ENCODE results near the gene CFP.

Gene CFP

DNA sequence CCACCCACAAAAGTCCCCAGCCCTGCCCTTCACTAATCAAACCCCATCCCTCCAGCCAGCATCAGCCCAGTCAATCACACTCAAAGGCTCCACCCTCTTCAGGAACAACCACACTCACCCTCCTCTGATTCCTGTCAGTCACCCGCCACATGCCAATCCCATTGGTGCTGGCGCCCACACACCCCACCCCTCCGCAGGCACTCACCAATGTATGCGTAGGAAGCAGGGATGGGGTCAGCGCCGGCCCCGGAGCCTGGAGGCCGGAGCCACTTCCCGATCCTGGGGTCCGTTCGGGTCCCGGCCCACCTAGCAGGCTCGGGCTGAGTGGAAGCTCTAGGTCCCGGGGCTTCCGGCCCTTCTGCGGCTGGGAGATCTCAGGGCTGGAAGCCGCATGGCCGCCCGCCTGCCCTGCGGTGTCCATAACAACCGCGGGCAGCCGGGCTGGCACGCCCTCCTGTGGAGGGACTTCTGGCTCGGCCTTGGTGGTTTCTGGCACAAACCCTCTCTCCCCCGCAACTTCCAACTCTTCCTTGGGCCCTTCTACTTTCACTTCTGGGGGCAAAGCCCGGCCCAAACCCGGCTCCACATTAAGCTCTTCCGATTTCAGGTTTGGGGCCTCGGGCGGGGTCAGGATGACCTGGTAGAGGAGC is 7.9 kb upstream of the CFP start:
- no peak overlapping the region for H3K4me3 ChIP-seq (ENCODE audit: low read depth, low read length)
- no peak for DNase-seq (ENCODE audit: low read depth)
- TF ChIP-seq, protein P1, sequence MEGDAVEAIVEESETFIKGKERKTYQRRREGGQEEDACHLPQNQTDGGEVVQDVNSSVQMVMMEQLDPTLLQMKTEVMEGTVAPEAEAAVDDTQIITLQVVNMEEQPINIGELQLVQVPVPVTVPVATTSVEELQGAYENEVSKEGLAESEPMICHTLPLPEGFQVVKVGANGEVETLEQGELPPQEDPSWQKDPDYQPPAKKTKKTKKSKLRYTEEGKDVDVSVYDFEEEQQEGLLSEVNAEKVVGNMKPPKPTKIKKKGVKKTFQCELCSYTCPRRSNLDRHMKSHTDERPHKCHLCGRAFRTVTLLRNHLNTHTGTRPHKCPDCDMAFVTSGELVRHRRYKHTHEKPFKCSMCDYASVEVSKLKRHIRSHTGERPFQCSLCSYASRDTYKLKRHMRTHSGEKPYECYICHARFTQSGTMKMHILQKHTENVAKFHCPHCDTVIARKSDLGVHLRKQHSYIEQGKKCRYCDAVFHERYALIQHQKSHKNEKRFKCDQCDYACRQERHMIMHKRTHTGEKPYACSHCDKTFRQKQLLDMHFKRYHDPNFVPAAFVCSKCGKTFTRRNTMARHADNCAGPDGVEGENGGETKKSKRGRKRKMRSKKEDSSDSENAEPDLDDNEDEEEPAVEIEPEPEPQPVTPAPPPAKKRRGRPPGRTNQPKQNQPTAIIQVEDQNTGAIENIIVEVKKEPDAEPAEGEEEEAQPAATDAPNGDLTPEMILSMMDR (IDR thresholded peaks at IDR 0.05; ENCODE audit: insufficient read depth, low read depth, low read length, missing control alignments) = no peak

DNA sequence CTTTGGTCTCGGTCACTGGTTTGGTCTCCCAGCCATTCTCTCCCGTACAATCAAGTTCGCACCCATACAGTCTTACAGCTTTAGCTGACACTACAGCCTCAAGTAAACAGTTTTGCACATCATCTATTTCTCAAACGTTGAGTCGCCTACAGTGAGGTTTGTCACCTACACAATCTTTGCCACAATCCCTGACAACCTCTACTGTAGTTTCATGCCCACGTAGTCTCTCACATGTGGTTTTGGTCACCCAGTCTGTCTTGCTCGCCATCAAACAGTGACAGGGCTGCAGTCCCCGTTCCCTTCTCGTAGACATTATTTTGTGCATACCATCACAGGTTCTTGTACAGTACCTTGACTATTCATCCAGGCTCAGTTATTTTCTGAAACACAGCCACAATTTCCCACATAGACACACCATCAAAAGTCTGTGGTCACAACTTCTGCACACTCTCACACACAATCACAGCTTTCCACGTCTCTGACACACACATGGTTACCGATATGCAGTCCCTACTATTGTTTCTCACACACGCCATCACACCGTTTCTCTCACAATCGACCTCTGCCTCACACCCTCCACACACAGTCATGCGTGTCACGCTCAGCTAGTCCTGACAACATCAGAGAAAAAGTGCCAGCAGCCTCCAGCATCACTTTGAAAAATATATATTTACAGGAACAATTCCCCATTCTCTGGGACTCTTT is 5.3 kb upstream of the CFP start:
- H3K4me3 ChIP-seq (ENCODE audit: low read depth, low read length) = no peak overlapping the region
- DNase-seq (ENCODE audit: low read depth) = no peak
- TF ChIP-seq, protein P1 (IDR thresholded peaks at IDR 0.05; ENCODE audit: insufficient read depth, low read depth, low read length, missing control alignments) = no peak

DNA sequence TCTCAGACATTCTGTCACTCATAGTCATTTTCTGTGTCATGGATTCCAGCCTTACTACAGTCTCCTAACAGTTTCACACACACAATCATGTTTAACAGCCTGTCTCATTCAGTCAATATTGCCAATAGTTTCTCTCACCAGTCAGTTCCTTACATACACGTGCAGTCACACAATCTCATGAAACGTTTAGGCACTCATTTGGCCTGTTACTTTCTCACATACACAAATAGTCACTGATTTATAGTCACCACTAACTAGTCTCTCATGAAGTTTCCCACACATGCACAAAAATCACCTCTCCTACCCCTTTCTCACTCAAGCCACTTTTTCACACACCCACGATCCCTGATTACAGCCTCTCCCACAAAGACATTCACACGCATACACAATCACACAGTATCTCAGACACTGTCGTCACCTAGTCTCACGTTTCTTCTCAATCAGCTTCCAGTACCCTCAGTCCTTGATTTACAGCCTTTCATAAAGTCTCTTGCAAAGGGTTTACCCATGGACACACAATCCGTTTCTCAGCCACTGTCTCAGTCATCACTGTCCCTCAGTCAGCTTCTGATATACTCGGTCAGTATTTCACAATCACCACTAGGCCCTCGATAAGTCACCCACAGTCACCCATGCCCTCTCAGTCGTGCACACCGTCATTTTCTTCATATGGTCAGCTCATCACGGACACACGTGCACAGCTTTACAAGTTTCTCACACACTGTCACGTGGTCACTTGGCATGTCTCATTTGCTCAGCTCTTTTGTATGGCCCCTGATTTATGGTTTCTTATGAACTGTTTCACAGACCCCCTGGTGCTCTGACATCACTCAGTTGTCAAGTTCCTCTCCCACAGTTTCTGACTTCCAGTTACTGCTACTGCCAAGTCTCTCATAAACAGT is 4.2 kb upstream of the CFP start:
- H3K4me3 ChIP-seq (ENCODE audit: low read depth, low read length) = no peak overlapping the region
- TF ChIP-seq, protein P1 (IDR thresholded peaks at IDR 0.05; ENCODE audit: insufficient read depth, low read depth, low read length, missing control alignments) = no peak
- peak; percentile 37 for DNase-seq (ENCODE audit: low read depth)

DNA sequence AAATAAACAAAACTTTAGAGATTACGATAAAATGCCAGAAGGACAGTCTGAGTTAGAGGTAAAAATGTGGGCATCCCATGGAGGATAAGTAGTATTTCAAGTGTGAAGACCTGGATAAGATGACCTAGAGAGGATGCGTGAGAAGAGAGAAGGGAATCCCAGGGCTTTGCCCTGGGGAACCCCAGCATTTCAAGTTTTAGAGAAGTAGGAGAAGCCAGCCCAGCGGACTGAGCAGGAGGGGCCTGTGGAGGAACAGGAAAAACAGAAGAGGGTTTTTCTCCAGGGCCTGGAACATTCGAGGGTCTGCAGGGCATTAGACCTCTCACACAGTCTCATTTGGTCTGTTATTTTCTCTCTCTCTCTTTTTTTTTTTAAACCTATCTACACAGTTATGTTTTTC is 2.9 kb upstream of the CFP start:
- TF ChIP-seq, protein P1 (IDR thresholded peaks at IDR 0.05; ENCODE audit: insufficient read depth, low read depth, low read length, missing control alignments) = no peak

DNA sequence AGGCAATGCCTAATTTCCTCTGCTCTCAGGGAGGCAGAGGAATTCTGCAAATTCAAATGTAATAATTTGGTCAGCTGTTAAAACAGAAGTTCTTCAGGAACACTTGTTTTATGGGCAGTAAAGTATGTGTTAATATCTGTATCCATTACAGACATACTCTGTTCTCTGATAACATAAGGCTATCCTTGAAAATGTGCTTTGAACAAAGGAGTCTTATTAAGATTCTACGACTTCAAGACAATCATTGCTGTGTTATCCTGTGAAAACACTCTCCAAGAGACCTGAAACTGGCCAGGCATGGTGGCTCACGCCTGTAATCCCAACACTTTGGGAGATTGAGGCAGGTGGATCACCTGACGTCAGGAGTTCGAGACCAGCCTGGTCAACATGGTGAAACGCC is 1.9 kb upstream of the CFP start:
- no peak for DNase-seq (ENCODE audit: low read depth)
- TF ChIP-seq, protein P1 (IDR thresholded peaks at IDR 0.05; ENCODE audit: insufficient read depth, low read depth, low read length, missing control alignments) = no peak
- no peak overlapping the region for H3K4me3 ChIP-seq (ENCODE audit: low read depth, low read length)

More for the DNA sequence above, 2.9 kb upstream of the CFP start:
- H3K4me3 ChIP-seq (ENCODE audit: low read depth, low read length) = no peak overlapping the region
- DNase-seq (ENCODE audit: low read depth) = no peak

DNA sequence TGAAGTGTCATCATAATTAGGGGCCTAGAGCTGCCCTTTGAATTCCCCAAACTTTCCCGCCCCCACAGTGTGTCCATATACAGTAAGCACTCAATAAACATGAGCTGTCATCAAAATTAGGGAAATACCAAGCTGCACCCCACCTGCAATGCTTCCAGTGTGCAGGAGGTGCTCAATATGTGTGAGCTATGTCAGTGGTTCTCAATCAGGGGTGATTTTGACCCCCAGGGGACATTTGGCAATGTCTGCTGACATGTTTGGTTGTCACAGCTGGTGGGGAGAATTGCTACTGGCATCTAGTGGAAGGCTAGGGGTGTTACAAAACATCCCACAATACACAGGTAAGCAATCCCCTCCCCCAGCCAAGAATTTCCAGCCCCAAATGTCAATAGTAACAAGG is 748 bp downstream of the CFP start:
- H3K4me3 ChIP-seq (ENCODE audit: low read depth, low read length) = no peak overlapping the region
- TF ChIP-seq, protein P1 (IDR thresholded peaks at IDR 0.05; ENCODE audit: insufficient read depth, low read depth, low read length, missing control alignments) = peak; percentile 22
- DNase-seq (ENCODE audit: low read depth) = peak; percentile 65
